Measurements from ENCODE around the gene KRTAP2-2.
"Not testable (repeated sequence)": the region's sequence is repeated elsewhere in the genome, so short reads cannot be mapped to it uniquely, and the experiment has no call there.

KRTAP2-2 gene

GRCh38 chr17:41063449-41063848 is 8.4 kb upstream of the KRTAP2-2 start:
- DNase-seq, result no peak

- no peak for DNase-seq
Measured at GRCh38 chr17:41061964-41062363, 6.9 kb upstream of the KRTAP2-2 start.

- no peak for DNase-seq
Measured at GRCh38 chr17:41060052-41060604, 5.1 kb upstream of the KRTAP2-2 start, which contains the start of gene KRTAP2-3. KRTAP2-3 (minus strand) TSS chr17:41060114; CDS start chr17:41060050, 64 bp downstream.

GRCh38 chr17:41059276-41060051 is 4.4 kb upstream of the KRTAP2-2 start:
- not testable (repeated sequence) for DNase-seq

- DNase-seq, result no peak
Measured at GRCh38 chr17:41058741-41059140, 3.7 kb upstream of the KRTAP2-2 start.

GRCh38 chr17:41057547-41057946 is 2.5 kb upstream of the KRTAP2-2 start:
- no peak for DNase-seq

- DNase-seq, result not testable (repeated sequence)
Measured at GRCh38 chr17:41054556-41054955, 474 bp downstream of the KRTAP2-2 start.

GRCh38 chr17:41054025-41054424 is 1.0 kb downstream of the KRTAP2-2 start:
- no peak for DNase-seq

- DNase-seq, result no peak
Measured at GRCh38 chr17:41052566-41052965, 2.5 kb downstream of the KRTAP2-2 start.

GRCh38 chr17:41049110-41049509 is 5.9 kb downstream of the KRTAP2-2 start:
- no peak for DNase-seq

GRCh38 chr17:41048441-41048840 is 6.6 kb downstream of the KRTAP2-2 start:
- no peak for DNase-seq

GRCh38 chr17:41046735-41047465 is 8.1 kb downstream of the KRTAP2-2 start, which contains the start of gene KRTAP2-1:
KRTAP2-1 (minus strand) TSS chr17:41047316; CDS start chr17:41047267, 49 bp downstream.
- not testable (repeated sequence) for DNase-seq

GRCh38 chr17:41042953-41043352 is 12.1 kb downstream of the KRTAP2-2 start:
- no peak for DNase-seq

GRCh38 chr17:41040783-41041571 is 14.1 kb downstream of the KRTAP2-2 start, which contains the start of gene KRTAP1-1:
KRTAP1-1 (minus strand) TSS chr17:41041450; CDS start chr17:41041397, 53 bp downstream.
- not testable (repeated sequence) for DNase-seq

- no peak for DNase-seq
Measured at GRCh38 chr17:41037853-41038350, 17.1 kb downstream of the KRTAP2-2 start.

- DNase-seq, result not testable (repeated sequence)
Measured at GRCh38 chr17:41034346-41034935, 20.6 kb downstream of the KRTAP2-2 start, which contains the start of gene KRTAP1-3. KRTAP1-3 (minus strand) TSS chr17:41034874; CDS start chr17:41034821, 53 bp downstream.

- no peak for DNase-seq
Measured at GRCh38 chr17:41029633-41030245, 25.3 kb downstream of the KRTAP2-2 start, which contains the start of gene KRTAP1-4. KRTAP1-4 (minus strand) TSS chr17:41030195; CDS start chr17:41030078, 117 bp downstream.

- DNase-seq, result no peak
Measured at GRCh38 chr17:41026715-41027471, 28.1 kb downstream of the KRTAP2-2 start, which contains the start of gene KRTAP1-5. KRTAP1-5 (minus strand) TSS chr17:41027208; CDS start chr17:41027155, 53 bp downstream.

GRCh38 chr17:41024697-41025096 is 30.3 kb downstream of the KRTAP2-2 start:
- DNase-seq, result no peak

GRCh38 chr17:41020336-41020735 is 34.7 kb downstream of the KRTAP2-2 start:
- no peak for DNase-seq

All from CD4-positive, alpha-beta T cell treated with Interleukin-17A for 1 hour (primary cell).